Urinary bladder (tissue), 4 donors: ENCODE results near the gene CTH. TPM values are rescaled to one million over a fixed set of nuclear protein-coding genes. Genes with fewer than 3 reads are reported as not detected.
"Not testable (repeated sequence)": the region's sequence is repeated elsewhere in the genome, so short reads cannot be mapped to it uniquely, and the experiment has no call there.

ENCODE experiments used
- DNase-seq: peaks from one replicate; pipeline ENCODE4 v3.0.0-alpha.2; 2015; ENCODE audit errors: extremely low spot score
- H3K27ac ChIP-seq: one replicate; pipeline ENCODE4 v1.5.1; 2013; ENCODE audit warnings: low read depth, mild to moderate bottlenecking, moderate library complexity
- H3K36me3 ChIP-seq: one replicate; pipeline ENCODE4 v1.6.1; 2013; ENCODE audit warnings: mild to moderate bottlenecking, moderate library complexity; ENCODE audit not compliant: insufficient read depth
- H3K4me1 ChIP-seq: one replicate; pipeline ENCODE4 v1.6.1; 2013; ENCODE audit warnings: mild to moderate bottlenecking, moderate library complexity; ENCODE audit not compliant: insufficient read depth
- H3K4me3 ChIP-seq: one replicate; pipeline ENCODE4 v1.5.1; 2013; ENCODE audit warnings: low read depth, low read length
- WGBS: extraction: QIAGEN DNeasy Blood & Tissue Kit; methylation state at CpG from one replicate; pipeline ENCODE4 v1.1.7; 2013; 5-methylcytosine and 5-hydroxymethylcytosine counted together
- polyA plus RNA-seq: library from polyadenylated mRNA; stranded (reverse); fragments of 200-250 nt; gene quantifications from one replicate; pipeline ENCODE4 v1.2.3, GENCODE V29; 2013
- small RNA-seq: library from RNA; depleted of rRNA; stranded (forward); fragments of <200 nt; gene quantifications from one replicate; pipeline ENCODE3, GENCODE V24; 2014
- total RNA-seq: library from RNA; depleted of rRNA; stranded (reverse); fragments of >200 nt; gene quantifications from one replicate; pipeline ENCODE4 v1.2.3, GENCODE V29; 2014
- donor health status: healthy with polysubstance abuse.
- donor health status: healthy.

Gene CTH
- total and polyA plus RNA-seq, 2 donors = 3.8 TPM

- not testable (repeated sequence) for DNase-seq, H3K4me1 ChIP-seq, H3K4me3 ChIP-seq, H3K36me3 ChIP-seq, H3K27ac ChIP-seq
- 92% methylated on average over 4 of the region's 4 CpGs for WGBS
Observed at GRCh38 chr1:70477905-70478304, 66.8 kb downstream of the CTH start.

- no peak for DNase-seq
- no peak overlapping the region for H3K27ac ChIP-seq
- H3K4me3 ChIP-seq = no peak overlapping the region
- H3K4me1 ChIP-seq = no peaks in the 10 kb centered on the region
- 88% methylated on average over 4 of the region's 4 CpGs for WGBS
- no peaks in the 10 kb centered on the region for H3K36me3 ChIP-seq
Observed at GRCh38 chr1:70483342-70483741, 72.3 kb downstream of the CTH start.

- 64% methylated on average over 4 of the region's 4 CpGs for WGBS
- no peak overlapping the region for H3K4me3 ChIP-seq
- H3K27ac ChIP-seq = no peak overlapping the region
- no peaks in the 10 kb centered on the region for H3K36me3 ChIP-seq
- H3K4me1 ChIP-seq = no peaks in the 10 kb centered on the region
- no peak for DNase-seq
Observed at GRCh38 chr1:70485624-70486023, 74.6 kb downstream of the CTH start.

- no peak overlapping the region for H3K27ac ChIP-seq
- H3K36me3 ChIP-seq = no peaks in the 10 kb centered on the region
- DNase-seq = no peak
- H3K4me1 ChIP-seq = no peaks in the 10 kb centered on the region
- 65% methylated on average over 2 of the region's 2 CpGs for WGBS
- H3K4me3 ChIP-seq = no peak overlapping the region
Observed at GRCh38 chr1:70486676-70487458, 75.8 kb downstream of the CTH start.

- no peak for DNase-seq
- Histone ChIP-seq H3K4me1 (no peaks in the 10 kb centered on the region), H3K4me3 (no peak overlapping the region), H3K36me3 (no peaks in the 10 kb centered on the region), H3K27ac (no peak overlapping the region)
- 93% methylated on average over 2 of the region's 2 CpGs for WGBS
Observed at GRCh38 chr1:70487459-70487815, 76.4 kb downstream of the CTH start.

GRCh38 chr1:70487910-70488665 lies 77.0 kb downstream of the CTH start:
- H3K36me3 ChIP-seq = no peaks in the 10 kb centered on the region
- 58% methylated on average over 6 of the region's 6 CpGs for WGBS
- DNase-seq = no peak
- H3K4me3 ChIP-seq = no peak overlapping the region
- no peak overlapping the region for H3K27ac ChIP-seq
- H3K4me1 ChIP-seq = no peaks in the 10 kb centered on the region

Small RNA genes within 50 kb of the gene (small RNA-seq; reads per million reads assigned to genes)
- gene RF00017 = not detected

Other genes with a start within 250 kb of the CTH start
- gene LRRC40, start 205.7 kb upstream of the CTH start, total RNA-seq = 41.7 TPM
- gene LRRC40, start 205.7 kb upstream of the CTH start, polyA plus RNA-seq = 9.8 TPM
- gene SRSF11, start 189.9 kb upstream of the CTH start, total RNA-seq = 294 TPM
- gene SRSF11, start 189.9 kb upstream of the CTH start, polyA plus RNA-seq = 108 TPM
- gene ANKRD13C, start 56.5 kb upstream of the CTH start, total RNA-seq = 79.0 TPM
- 14.4 TPM for gene ANKRD13C, start 56.5 kb upstream of the CTH start, polyA plus RNA-seq